Endothelial cell of umbilical vein (primary cell): ENCODE data around the gene KCNN3.

Experiments
- CTCF ChIP-seq, 2 donors: IDR thresholded peaks; 1 replicate in 1 of 2; 2 replicates in 1 of 2; pipeline ENCODE4 v1.5.1; 2011; ENCODE audit warnings: low read length in 2 of 2, mild to moderate bottlenecking in 2 of 2, moderate library complexity in 2 of 2, control low read depth in 1 of 2, inconsistent platforms in 1 of 2, low read depth in 1 of 2; ENCODE audit not compliant: insufficient read depth in 1 of 2; ENCODE audit errors: extremely low read depth in 1 of 2
- MYC ChIP-seq: IDR thresholded peaks from one replicate; pipeline ENCODE4 v1.6.1; 2011; ENCODE audit warnings: mild to moderate bottlenecking, low read depth, low read length
- POLR2A ChIP-seq: IDR thresholded peaks from 2 replicates; pipeline ENCODE4 v1.6.1; 2012; ENCODE audit warnings: low read depth, mild to moderate bottlenecking, control low read depth, low read length

GRCh38 chr1:154765970-154766369, 104.1 kb downstream of the KCNN3 start:
- peak; percentile 13 to 47 for TF ChIP-seq CTCF (IDR thresholded peaks at IDR 0.05; ENCODE audit: extremely low read depth in 1 of 2, insufficient read depth in 1 of 2, low read depth in 1 of 2, low read length in 2 of 2)
- TF ChIP-seq POLR2A = no peak
- TF ChIP-seq MYC = no peak
